ENCODE measurements around the gene CDK9.
"Not testable (repeated sequence)": the region's sequence is repeated elsewhere in the genome, so short reads cannot be mapped to it uniquely, and the experiment has no call there.

Gene CDK9

DNA sequence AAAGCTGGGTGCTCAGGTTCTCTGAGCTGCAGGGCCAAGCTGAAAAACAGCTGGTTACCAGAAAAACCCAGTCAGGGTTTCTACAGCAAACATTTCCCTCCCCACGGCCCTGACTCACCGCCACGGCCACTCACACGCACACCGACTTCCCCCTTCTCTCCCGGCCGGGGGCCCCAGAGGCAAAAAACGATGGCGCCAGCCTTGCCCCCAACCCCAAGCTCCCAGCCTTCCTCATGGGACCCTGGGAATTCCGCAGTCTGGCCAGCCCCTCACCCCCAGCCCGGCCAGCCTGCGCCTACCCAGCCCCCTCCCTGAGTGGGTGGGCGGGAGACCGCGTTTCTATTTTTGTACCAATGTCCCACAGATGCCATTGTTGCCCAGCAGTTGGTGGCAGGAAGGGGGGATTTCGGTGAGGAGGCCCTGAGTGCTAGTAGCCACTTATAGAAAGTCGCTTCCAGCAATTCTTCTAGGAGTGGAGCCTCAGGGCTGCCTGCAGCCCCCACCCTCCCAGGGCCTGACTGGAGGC, 50.2 kb downstream of the CDK9 start:
- no peak overlapping the region for H3K4me3 ChIP-seq (replicated peaks; ENCODE audit: low read depth, low read length)
- TF ChIP-seq, protein P1, sequence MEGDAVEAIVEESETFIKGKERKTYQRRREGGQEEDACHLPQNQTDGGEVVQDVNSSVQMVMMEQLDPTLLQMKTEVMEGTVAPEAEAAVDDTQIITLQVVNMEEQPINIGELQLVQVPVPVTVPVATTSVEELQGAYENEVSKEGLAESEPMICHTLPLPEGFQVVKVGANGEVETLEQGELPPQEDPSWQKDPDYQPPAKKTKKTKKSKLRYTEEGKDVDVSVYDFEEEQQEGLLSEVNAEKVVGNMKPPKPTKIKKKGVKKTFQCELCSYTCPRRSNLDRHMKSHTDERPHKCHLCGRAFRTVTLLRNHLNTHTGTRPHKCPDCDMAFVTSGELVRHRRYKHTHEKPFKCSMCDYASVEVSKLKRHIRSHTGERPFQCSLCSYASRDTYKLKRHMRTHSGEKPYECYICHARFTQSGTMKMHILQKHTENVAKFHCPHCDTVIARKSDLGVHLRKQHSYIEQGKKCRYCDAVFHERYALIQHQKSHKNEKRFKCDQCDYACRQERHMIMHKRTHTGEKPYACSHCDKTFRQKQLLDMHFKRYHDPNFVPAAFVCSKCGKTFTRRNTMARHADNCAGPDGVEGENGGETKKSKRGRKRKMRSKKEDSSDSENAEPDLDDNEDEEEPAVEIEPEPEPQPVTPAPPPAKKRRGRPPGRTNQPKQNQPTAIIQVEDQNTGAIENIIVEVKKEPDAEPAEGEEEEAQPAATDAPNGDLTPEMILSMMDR (IDR thresholded peaks at IDR 0.05; ENCODE audit: low read length, missing control alignments): no peak
- peak; percentile 76 for DNase-seq (ENCODE audit: low read depth)

DNA sequence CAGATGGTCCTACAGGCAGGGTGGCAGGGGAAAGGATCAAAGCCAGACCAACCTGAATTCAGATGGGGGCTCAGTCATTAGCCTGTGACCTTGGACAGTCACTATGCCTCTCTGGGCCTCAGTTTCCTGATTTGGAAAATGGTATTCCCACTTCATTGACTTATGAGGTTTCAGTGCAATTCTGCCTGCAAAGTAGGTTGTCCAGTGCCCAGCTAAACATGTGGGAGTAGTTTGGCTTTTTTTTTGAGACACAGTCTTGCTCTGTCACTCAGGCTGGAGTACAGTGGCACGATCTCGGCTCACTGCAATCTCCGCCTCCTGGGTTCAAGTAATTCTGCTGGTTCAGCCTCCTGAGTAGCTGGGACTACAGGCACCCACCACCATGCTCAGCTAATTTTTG, 50.7 kb downstream of the CDK9 start:
- not testable (repeated sequence) for DNase-seq (ENCODE audit: low read depth); H3K4me3 ChIP-seq (replicated peaks; ENCODE audit: low read depth, low read length)

DNA sequence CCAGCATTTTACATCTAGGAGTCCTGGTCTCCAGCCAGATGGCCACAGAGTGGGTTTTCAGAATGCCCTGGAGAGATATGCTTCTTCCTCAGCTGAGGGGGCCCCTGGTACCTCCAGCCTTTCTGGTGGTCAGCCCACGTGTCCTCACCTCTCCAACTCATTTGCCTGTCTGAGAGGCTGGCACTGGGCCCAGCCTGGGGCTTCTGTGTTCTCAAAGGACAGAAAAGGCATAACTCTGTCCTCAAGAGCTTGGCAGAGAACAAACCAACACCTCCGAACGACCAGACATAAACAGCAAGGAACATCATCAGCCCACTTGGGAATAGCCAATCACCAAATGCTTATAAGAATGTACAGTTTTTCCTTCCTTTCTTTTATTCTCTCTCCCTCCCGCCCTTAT, 51.5 kb downstream of the CDK9 start:
- no peak overlapping the region for H3K4me3 ChIP-seq (replicated peaks; ENCODE audit: low read depth, low read length)
- TF ChIP-seq, protein P1 (IDR thresholded peaks at IDR 0.05; ENCODE audit: low read length, missing control alignments): no peak
- no peak for DNase-seq (ENCODE audit: low read depth)

DNA sequence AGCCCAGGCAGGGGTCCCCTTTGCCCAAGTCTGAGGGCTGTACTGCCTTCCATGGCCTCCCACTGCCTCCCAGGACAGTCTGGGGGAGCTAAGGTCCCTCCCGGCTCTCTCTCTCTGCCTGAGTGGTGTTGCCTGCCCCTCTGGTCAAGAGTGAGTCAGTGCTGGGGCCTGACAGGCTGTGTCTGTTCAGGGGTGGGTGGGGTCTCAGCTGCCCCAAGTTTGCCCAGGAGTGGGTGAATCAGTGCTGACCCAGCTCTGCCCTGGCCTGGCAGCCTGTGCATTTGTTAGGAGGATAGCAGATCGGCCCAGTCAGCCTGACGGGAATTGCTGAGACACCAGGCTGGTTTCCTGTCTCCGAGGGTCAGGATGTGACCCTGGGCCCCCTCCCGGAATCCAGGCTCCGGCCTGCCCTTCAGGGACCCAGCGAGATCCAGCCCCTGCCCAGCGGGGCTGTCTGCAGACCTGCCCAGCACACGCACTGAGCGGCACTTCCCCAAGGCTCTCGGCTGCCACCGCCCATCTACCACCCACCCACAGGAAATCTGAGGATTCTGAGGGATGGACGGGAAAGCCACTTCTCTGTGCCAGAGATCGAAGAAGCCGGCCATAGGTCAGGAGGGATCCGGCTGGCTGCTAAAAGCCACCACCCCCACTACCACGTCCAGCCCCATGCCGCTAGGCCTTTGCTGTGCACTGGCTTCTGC, 52.7 kb downstream of the CDK9 start:
- no peak overlapping the region for H3K4me3 ChIP-seq (replicated peaks; ENCODE audit: low read depth, low read length)
- TF ChIP-seq, protein P1 (IDR thresholded peaks at IDR 0.05; ENCODE audit: low read length, missing control alignments): no peak
- peak; percentile 94 for DNase-seq (ENCODE audit: low read depth)

Measured in fibroblast of pulmonary artery (primary cell).